GM12878 (cell line): ENCODE results near the gene LDLRAD3. TPM values are rescaled to one million over a fixed set of nuclear protein-coding genes. Genes with fewer than 3 reads are reported as not detected.

Source experiments
- ATAC-seq: fragments of 200-7000 bp; cut with Tn5 transposase; 3 replicates; pipeline ENCODE4 v1.9.1; 2020; ENCODE audit warnings: mild to moderate bottlenecking, moderate library complexity
- BruUV-seq: library from RNA; stranded (reverse); fragments of 400-500 nt; replicated peaks from 2 replicates; lab custom pipeline; 2021; lab: Mats Ljungman, UMichigan
- CTCF ChIA-PET: fragments of 300-600 bp; sonication (Branson Sonifier 250); formaldehyde crosslinking; extraction: SDS; loops from one replicate; lab custom pipeline; 2021; ENCODE audit warnings: inconsistent platforms; lab: Yijun Ruan, JAX
- POLR2A ChIA-PET: fragments of 350-600 bp; formaldehyde crosslinking; extraction: SDS; loops from one replicate; lab custom pipeline; 2021; ENCODE audit warnings: inconsistent platforms; lab: Charles Lee
- RAD21 ChIA-PET: fragments of 300-600 bp; sonication (Branson Sonifier 250); formaldehyde crosslinking; loops from one replicate; lab custom pipeline; 2023; ENCODE audit warnings: antibody characterized with exemption; ENCODE audit not compliant: unreplicated experiment; lab: Charles Lee
- SMC1A ChIA-PET: fragments of 300-600 bp; sonication (Branson Sonifier 250); formaldehyde crosslinking; loops from one replicate; lab custom pipeline; 2023; ENCODE audit not compliant: unreplicated experiment, uncharacterized antibody; lab: Charles Lee
- DNase-seq: peaks from one replicate; pipeline ENCODE4 v3.0.0-alpha.2; 2011; ENCODE audit warnings: low read depth, low spot score
- FAIRE-seq: peaks from 3 replicates; lab custom pipeline; 2011; peaks lifted over from hg19 to GRCh38; lab: Jason Lieb, UNC
- H2AFZ ChIP-seq: 2 replicates; pipeline ENCODE4 v1.6.0; 2011; ENCODE audit warnings: low read depth, low read length, control low read depth; ENCODE audit not compliant: control insufficient read depth
- H3K27ac ChIP-seq: 2 replicates; pipeline ENCODE4 v1.5.1; 2011; ENCODE audit warnings: control low read depth; ENCODE audit not compliant: control insufficient read depth, insufficient read depth
- H3K27me3 ChIP-seq, 2 experiments: replicated peaks in 1 of 2; 2 replicates each; pipeline versions ENCODE4 v1.6.0 to v1.6.1; 2011; ENCODE audit warnings: low read length in 1 of 2; ENCODE audit not compliant: control insufficient read depth in 2 of 2, insufficient read depth in 2 of 2
- H3K36me3 ChIP-seq, 2 experiments: 2 replicates each; pipeline ENCODE4 v1.5.1; 2011; ENCODE audit warnings: low read length in 1 of 2; ENCODE audit not compliant: control insufficient read depth in 2 of 2, insufficient read depth in 2 of 2
- H3K4me1 ChIP-seq: 2 replicates; pipeline ENCODE4 v1.6.1; 2011; ENCODE audit warnings: mild to moderate bottlenecking, low read length, moderate library complexity, mixed read lengths; ENCODE audit not compliant: control insufficient read depth, insufficient read depth
- H3K4me2 ChIP-seq: 2 replicates; pipeline ENCODE4 v1.6.0; 2011; ENCODE audit warnings: control low read depth; ENCODE audit not compliant: control insufficient read depth, insufficient read depth
- H3K4me3 ChIP-seq: fragments of 200-600 bp; sonication (generic); 2 replicates; pipeline ENCODE4 v1.5.1; 2016
- H3K79me2 ChIP-seq: 2 replicates; pipeline ENCODE4 v1.6.0; 2011; ENCODE audit warnings: low read length; ENCODE audit not compliant: control insufficient read depth, insufficient read depth
- H3K9ac ChIP-seq: 2 replicates; pipeline ENCODE4 v1.8.0; 2011; ENCODE audit warnings: low read length, control low read depth, mixed read lengths; ENCODE audit not compliant: control insufficient read depth, insufficient read depth
- H3K9me3 ChIP-seq: replicated peaks from 3 replicates; pipeline ENCODE4 v1.5.1; 2011; ENCODE audit warnings: mild to moderate bottlenecking, low read length; ENCODE audit not compliant: control insufficient read depth, insufficient read depth
- H4K20me1 ChIP-seq: 2 replicates; pipeline ENCODE4 v1.6.0; 2011; ENCODE audit not compliant: control insufficient read depth, insufficient read depth
- CBFB ChIP-seq: IDR thresholded peaks from 2 replicates; pipeline ENCODE4 v1.6.1; 2016; ENCODE audit warnings: antibody characterized with exemption, low read depth
- CREB1 ChIP-seq: IDR thresholded peaks from 2 replicates; pipeline ENCODE4 v1.6.1; 2012; ENCODE audit warnings: low read depth, mild to moderate bottlenecking, inconsistent platforms
- FOXK2 ChIP-seq: fragments of 450-650 bp; IDR thresholded peaks from 2 replicates; pipeline ENCODE4 v1.6.1; 2017; ENCODE audit warnings: mild to moderate bottlenecking, moderate library complexity
- GABPA ChIP-seq: IDR thresholded peaks from 2 replicates; pipeline ENCODE4 v1.6.1; 2014; ENCODE audit warnings: antibody characterized with exemption, low read depth, mild to moderate bottlenecking, inconsistent platforms
- MTA3 ChIP-seq: IDR thresholded peaks from 2 replicates; pipeline ENCODE4 v1.6.1; 2012; ENCODE audit warnings: low read length, inconsistent platforms, borderline replicate concordance
- NFXL1 ChIP-seq: fragments of 450-650 bp; IDR thresholded peaks from 2 replicates; pipeline ENCODE4 v1.6.1; 2017; ENCODE audit warnings: antibody characterized with exemption, mild to moderate bottlenecking, borderline replicate concordance
- RB1 ChIP-seq: fragments of 450-650 bp; formaldehyde crosslinking; IDR thresholded peaks from 2 replicates; pipeline ENCODE4 v1.6.1; 2017; ENCODE audit warnings: mild to moderate bottlenecking, borderline replicate concordance
- SIX5 ChIP-seq: IDR thresholded peaks from 2 replicates; pipeline ENCODE4 v1.6.1; 2011; ENCODE audit warnings: mild to moderate bottlenecking, low read depth, low read length, moderate library complexity; ENCODE audit not compliant: severe bottlenecking
- SRF ChIP-seq, 2 experiments: IDR thresholded peaks; 2 replicates each; pipeline ENCODE4 v1.6.1; 2011; ENCODE audit warnings: low read depth in 2 of 2, low read length in 2 of 2, mild to moderate bottlenecking in 1 of 2, moderate library complexity in 1 of 2
- WGBS: methylation state at CpG from one replicate; pipeline ENCODE4 v1.1.6; 2016; ENCODE audit warnings: low lambda C conversion rate; ENCODE audit not compliant: insufficient replicate concordance, insufficient coverage; ENCODE audit errors: missing lambda C conversion rate; 5-methylcytosine and 5-hydroxymethylcytosine counted together
- in situ Hi-C: fragments of 300-500 bp; cut with MboI; formaldehyde crosslinking; loops from 9 replicates; pipeline ENCODE4 v1.14.3; 2018; ENCODE audit warnings: mixed read lengths
- intact Hi-C: fragments of 100-400 bp; cut with micrococcal nuclease; formaldehyde crosslinking; loops from one replicate; pipeline ENCODE4 v1.14.2; 2022; ENCODE audit not compliant: unreplicated experiment
- polyA plus RNA-seq, 11 experiments: library from polyadenylated mRNA; depleted of rRNA in 4 of 11; unstranded in 6 of 11; stranded (reverse) in 5 of 11; fragments of >200 nt; fragmentation: Nextera tagmentation in 4 of 11; fragmentation: Illumina TruSeq in 1 of 11; extraction: Ambion mirVana in 4 of 11; extraction: Trizol in 1 of 11; gene quantifications; 1 replicate in 1 of 11; 2 replicates in 10 of 11; pipeline versions ENCODE4 v1.2.1 to v1.2.3, GENCODE V29; 2011 to 2016; ENCODE audit warnings: inconsistent platforms in 2 of 11, missing spikeins in 2 of 11, low read depth in 1 of 11
- total RNA-seq, 4 experiments: library from RNA; depleted of rRNA in 3 of 4; stranded (reverse); fragments of >200 nt in 3 of 4; fragmentation: Illumina TruSeq in 1 of 4; extraction: Trizol in 1 of 4; gene quantifications; 2 replicates each; pipeline versions ENCODE4 v1.2.1 to v1.2.3, GENCODE V29; 2013 to 2021
- TF ChIP-seq, protein P1 (sequence below): fragments of 450-650 bp; IDR thresholded peaks from 2 replicates; pipeline ENCODE4 v1.6.1; 2017; ENCODE audit warnings: mild to moderate bottlenecking, moderate library complexity
- TF ChIP-seq, protein P2 (sequence below): fragments of 150-350 bp; IDR thresholded peaks from 2 replicates; pipeline ENCODE4 v1.6.1; 2014; ENCODE audit warnings: mild to moderate bottlenecking, low read depth, low read length
- TF ChIP-seq, protein P3 (sequence below): fragments of 450-650 bp; IDR thresholded peaks from 2 replicates; pipeline ENCODE4 v1.6.1; 2017; ENCODE audit warnings: low read depth, mild to moderate bottlenecking, moderate library complexity

LDLRAD3 gene
- total and polyA plus RNA-seq, 10 of the 15 experiments (the other 5 are each of a cell fraction or from before 2014, with no cell fraction given): 2.5 to 17.2 (median 10.7) TPM

DNA sequence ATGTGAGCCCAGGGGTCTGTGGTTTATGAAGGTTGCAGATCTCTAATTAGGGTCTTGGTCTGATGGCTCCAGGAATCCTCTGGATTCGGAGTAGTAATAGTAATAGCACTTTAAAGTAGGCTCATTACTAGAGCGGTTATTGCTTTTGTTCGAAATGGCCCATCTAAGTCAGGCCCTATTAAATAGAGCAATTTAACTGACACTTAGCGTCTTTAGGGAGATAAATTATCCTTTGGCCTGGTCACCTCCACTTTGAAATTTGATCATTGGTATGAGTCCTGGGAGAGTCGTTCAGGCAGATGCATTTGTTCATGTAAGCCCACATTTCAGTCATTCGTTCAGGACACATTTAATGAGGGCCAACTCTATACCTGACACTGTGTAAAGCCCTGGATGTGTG, 54.8 kb downstream of the LDLRAD3 start:
- H3K4me1 ChIP-seq: peaks cover 11% of the 10 kb centered on the region
- TF ChIP-seq MTA3: no peak
- TF ChIP-seq RB1: no peak
- no peak for TF ChIP-seq SIX5
- TF ChIP-seq NFXL1: no peak
- TF ChIP-seq GABPA: no peak
- TF ChIP-seq, protein P1, sequence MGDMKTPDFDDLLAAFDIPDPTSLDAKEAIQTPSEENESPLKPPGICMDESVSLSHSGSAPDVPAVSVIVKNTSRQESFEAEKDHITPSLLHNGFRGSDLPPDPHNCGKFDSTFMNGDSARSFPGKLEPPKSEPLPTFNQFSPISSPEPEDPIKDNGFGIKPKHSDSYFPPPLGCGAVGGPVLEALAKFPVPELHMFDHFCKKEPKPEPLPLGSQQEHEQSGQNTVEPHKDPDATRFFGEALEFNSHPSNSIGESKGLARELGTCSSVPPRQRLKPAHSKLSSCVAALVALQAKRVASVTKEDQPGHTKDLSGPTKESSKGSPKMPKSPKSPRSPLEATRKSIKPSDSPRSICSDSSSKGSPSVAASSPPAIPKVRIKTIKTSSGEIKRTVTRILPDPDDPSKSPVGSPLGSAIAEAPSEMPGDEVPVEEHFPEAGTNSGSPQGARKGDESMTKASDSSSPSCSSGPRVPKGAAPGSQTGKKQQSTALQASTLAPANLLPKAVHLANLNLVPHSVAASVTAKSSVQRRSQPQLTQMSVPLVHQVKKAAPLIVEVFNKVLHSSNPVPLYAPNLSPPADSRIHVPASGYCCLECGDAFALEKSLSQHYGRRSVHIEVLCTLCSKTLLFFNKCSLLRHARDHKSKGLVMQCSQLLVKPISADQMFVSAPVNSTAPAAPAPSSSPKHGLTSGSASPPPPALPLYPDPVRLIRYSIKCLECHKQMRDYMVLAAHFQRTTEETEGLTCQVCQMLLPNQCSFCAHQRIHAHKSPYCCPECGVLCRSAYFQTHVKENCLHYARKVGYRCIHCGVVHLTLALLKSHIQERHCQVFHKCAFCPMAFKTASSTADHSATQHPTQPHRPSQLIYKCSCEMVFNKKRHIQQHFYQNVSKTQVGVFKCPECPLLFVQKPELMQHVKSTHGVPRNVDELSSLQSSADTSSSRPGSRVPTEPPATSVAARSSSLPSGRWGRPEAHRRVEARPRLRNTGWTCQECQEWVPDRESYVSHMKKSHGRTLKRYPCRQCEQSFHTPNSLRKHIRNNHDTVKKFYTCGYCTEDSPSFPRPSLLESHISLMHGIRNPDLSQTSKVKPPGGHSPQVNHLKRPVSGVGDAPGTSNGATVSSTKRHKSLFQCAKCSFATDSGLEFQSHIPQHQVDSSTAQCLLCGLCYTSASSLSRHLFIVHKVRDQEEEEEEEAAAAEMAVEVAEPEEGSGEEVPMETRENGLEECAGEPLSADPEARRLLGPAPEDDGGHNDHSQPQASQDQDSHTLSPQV: no peak
- TF ChIP-seq, protein P2, sequence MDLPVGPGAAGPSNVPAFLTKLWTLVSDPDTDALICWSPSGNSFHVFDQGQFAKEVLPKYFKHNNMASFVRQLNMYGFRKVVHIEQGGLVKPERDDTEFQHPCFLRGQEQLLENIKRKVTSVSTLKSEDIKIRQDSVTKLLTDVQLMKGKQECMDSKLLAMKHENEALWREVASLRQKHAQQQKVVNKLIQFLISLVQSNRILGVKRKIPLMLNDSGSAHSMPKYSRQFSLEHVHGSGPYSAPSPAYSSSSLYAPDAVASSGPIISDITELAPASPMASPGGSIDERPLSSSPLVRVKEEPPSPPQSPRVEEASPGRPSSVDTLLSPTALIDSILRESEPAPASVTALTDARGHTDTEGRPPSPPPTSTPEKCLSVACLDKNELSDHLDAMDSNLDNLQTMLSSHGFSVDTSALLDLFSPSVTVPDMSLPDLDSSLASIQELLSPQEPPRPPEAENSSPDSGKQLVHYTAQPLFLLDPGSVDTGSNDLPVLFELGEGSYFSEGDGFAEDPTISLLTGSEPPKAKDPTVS: no peak
- TF ChIP-seq FOXK2: no peak
- no peak for TF ChIP-seq CREB1
- no peak for TF ChIP-seq CBFB
- TF ChIP-seq, protein P3, sequence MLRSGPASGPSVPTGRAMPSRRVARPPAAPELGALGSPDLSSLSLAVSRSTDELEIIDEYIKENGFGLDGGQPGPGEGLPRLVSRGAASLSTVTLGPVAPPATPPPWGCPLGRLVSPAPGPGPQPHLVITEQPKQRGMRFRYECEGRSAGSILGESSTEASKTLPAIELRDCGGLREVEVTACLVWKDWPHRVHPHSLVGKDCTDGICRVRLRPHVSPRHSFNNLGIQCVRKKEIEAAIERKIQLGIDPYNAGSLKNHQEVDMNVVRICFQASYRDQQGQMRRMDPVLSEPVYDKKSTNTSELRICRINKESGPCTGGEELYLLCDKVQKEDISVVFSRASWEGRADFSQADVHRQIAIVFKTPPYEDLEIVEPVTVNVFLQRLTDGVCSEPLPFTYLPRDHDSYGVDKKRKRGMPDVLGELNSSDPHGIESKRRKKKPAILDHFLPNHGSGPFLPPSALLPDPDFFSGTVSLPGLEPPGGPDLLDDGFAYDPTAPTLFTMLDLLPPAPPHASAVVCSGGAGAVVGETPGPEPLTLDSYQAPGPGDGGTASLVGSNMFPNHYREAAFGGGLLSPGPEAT: no peak
- TF ChIP-seq SRF (IDR thresholded peaks at IDR 0.05; ENCODE audit: low read depth in 2 of 2, low read length in 2 of 2): no peak
- H3K9me3 ChIP-seq: peaks cover 1% of the 10 kb centered on the region; the same call in 2 of the 3 replicates
- WGBS: 50% methylated on average over 6 of the region's 6 CpGs
- ChIA-PET SMC1A (interaction anchor here (0.7 to 4.4 kb wide), 2 partner anchors 19 to 34 kb away, joined by 3 to 32 read pairs; no protein-coding TSS in a partner anchor), CTCF (interaction anchor here (1.2 kb wide), 1 partner anchor 133 kb away, joined by 3 read pairs; no protein-coding TSS in a partner anchor), POLR2A (interaction anchor here (0.6 to 0.7 kb wide), 2 partner anchors 40 to 280 kb away, joined by 3 read pairs; no protein-coding TSS in a partner anchor), RAD21 (interaction anchor here (0.7 to 1.4 kb wide), 2 partner anchors 18 to 176 kb away, joined by 4 to 7 read pairs; no protein-coding TSS in a partner anchor)
- DNase-seq (no peak), ATAC-seq (no peak), FAIRE-seq (no peak)
- no peak overlapping the region for H3K9ac ChIP-seq
- in situ Hi-C loops: no loop called here
- intact Hi-C loops: no loop called here
- no TSS peak for BruUV-seq
- H3K27me3 ChIP-seq: no peaks in the 10 kb centered on the region
- no peak overlapping the region for H3K4me2 ChIP-seq
- no peaks in the 10 kb centered on the region for H4K20me1 ChIP-seq
- H3K4me3 ChIP-seq: no peak overlapping the region
- no peak overlapping the region for H3K27ac ChIP-seq
- no peaks in the 10 kb centered on the region; a peak in 1 of 4 replicates for H3K36me3 ChIP-seq
- no peaks in the 10 kb centered on the region for H3K79me2 ChIP-seq
- no peak overlapping the region for H2AFZ ChIP-seq
